WTC11 (cell line): ENCODE results near the gene FOXJ1. TPM values are rescaled to one million over a fixed set of nuclear protein-coding genes. Genes with fewer than 3 reads are reported as not detected.
A peak's percentile ranks its signal among the peaks of the same experiment; 100 is the strongest.

Experiments
- ATAC-seq: fragments of 200-7000 bp; cut with Tn5 transposase; 2 replicates; pipeline ENCODE4 v1.10.0; 2021; ENCODE audit warnings: mild to moderate bottlenecking, moderate library complexity
- CTCF ChIA-PET: fragments of 300-600 bp; sonication (Branson Sonifier 250); formaldehyde crosslinking; loops from one replicate; lab custom pipeline; 2021; ENCODE audit warnings: antibody characterized with exemption; lab: Charles Lee
- POLR2A ChIA-PET: fragments of 350-600 bp; sonication (Branson Sonifier 250); formaldehyde crosslinking; loops from one replicate; lab custom pipeline; 2021; ENCODE audit warnings: antibody characterized with exemption; lab: Charles Lee
- DNase-seq: peaks from one replicate; pipeline ENCODE4 v3.0.0; 2021; ENCODE audit warnings: low spot score
- H3K27ac Mint-ChIP-seq: 2 replicates; pipeline ENCODE4 v1.8.0; 2021; ENCODE audit warnings: mixed read lengths
- H3K27me3 Mint-ChIP-seq: 2 replicates; pipeline ENCODE4 v1.8.0; 2021; ENCODE audit warnings: low read depth, mild to moderate bottlenecking, moderate library complexity, mixed read lengths
- H3K36me3 Mint-ChIP-seq: 2 replicates; pipeline ENCODE4 v1.8.0; 2021; ENCODE audit warnings: mixed read lengths
- H3K4me1 Mint-ChIP-seq: 2 replicates; pipeline ENCODE4 v1.8.0; 2022; ENCODE audit warnings: mixed read lengths
- H3K4me3 Mint-ChIP-seq: 2 replicates; pipeline ENCODE4 v1.8.0; 2021; ENCODE audit warnings: mild to moderate bottlenecking, moderate library complexity, mixed read lengths
- H3K9me3 Mint-ChIP-seq: 2 replicates; pipeline ENCODE4 v1.8.0; 2021; ENCODE audit warnings: mixed read lengths
- AR ChIP-seq: fragments of 250-450 bp; sonication (Bioruptor Pico); IDR thresholded peaks from 2 replicates; pipeline ENCODE4 v1.9.0; 2021; ENCODE audit warnings: mild to moderate bottlenecking
- EMX1 ChIP-seq: fragments of 250-450 bp; sonication (Bioruptor Pico); IDR thresholded peaks from 2 replicates; pipeline ENCODE4 v1.8.0; 2021; ENCODE audit warnings: mild to moderate bottlenecking
- FOXP1 ChIP-seq: sonication (generic); formaldehyde crosslinking; IDR thresholded peaks from 2 replicates; pipeline ENCODE4 v1.8.0; 2022; ENCODE audit warnings: missing genetic modification reagents, mild to moderate bottlenecking, moderate library complexity, borderline replicate concordance
- HMGXB4 ChIP-seq: sonication (generic); formaldehyde crosslinking; IDR thresholded peaks from 2 replicates; pipeline ENCODE4 v1.8.1; 2023; ENCODE audit warnings: mild to moderate bottlenecking, moderate library complexity, missing genetic modification reagents
- NFATC4 ChIP-seq: fragments of 250-450 bp; sonication (Bioruptor Pico); IDR thresholded peaks from 2 replicates; pipeline ENCODE4 v1.9.0; 2021; ENCODE audit warnings: mild to moderate bottlenecking
- NFE2L1 ChIP-seq: sonication (generic); formaldehyde crosslinking; IDR thresholded peaks from 2 replicates; pipeline ENCODE4 v1.8.1; 2023; ENCODE audit warnings: missing genetic modification reagents
- PRDM15 ChIP-seq: sonication (generic); formaldehyde crosslinking; IDR thresholded peaks from 2 replicates; pipeline ENCODE4 v1.8.0; 2022; ENCODE audit warnings: missing genetic modification reagents
- PREB ChIP-seq: sonication (generic); formaldehyde crosslinking; IDR thresholded peaks from 2 replicates; pipeline ENCODE4 v1.8.1; 2022; ENCODE audit warnings: mild to moderate bottlenecking, missing genetic modification reagents, moderate library complexity, borderline replicate concordance
- SOX15 ChIP-seq: fragments of 250-450 bp; sonication (Bioruptor Pico); IDR thresholded peaks from 2 replicates; pipeline ENCODE4 v1.9.0; 2021; ENCODE audit warnings: mild to moderate bottlenecking
- STAT6 ChIP-seq: sonication (generic); formaldehyde crosslinking; conservative IDR thresholded peaks from 2 replicates; pipeline ENCODE4 v1.8.1; 2023; ENCODE audit warnings: mild to moderate bottlenecking, low read depth, missing genetic modification reagents, moderate library complexity
- ZSCAN18 ChIP-seq: fragments of 250-450 bp; sonication (Bioruptor Pico); IDR thresholded peaks from 2 replicates; pipeline ENCODE4 v2.1.2; 2022; ENCODE audit warnings: mild to moderate bottlenecking, moderate library complexity
- total RNA-seq: library from RNA; stranded (reverse); gene quantifications from 3 replicates; pipeline ENCODE4 v1.2.3, GENCODE V29; 2021
- TF ChIP-seq, protein P1 (sequence below): fragments of 250-450 bp; sonication (Bioruptor Pico); IDR thresholded peaks from 2 replicates; pipeline ENCODE4 v1.8.0; 2021; ENCODE audit warnings: mild to moderate bottlenecking
- TF ChIP-seq, protein P2 (sequence below): sonication (generic); formaldehyde crosslinking; IDR thresholded peaks from 2 replicates; pipeline ENCODE4 v1.8.1; 2022; ENCODE audit warnings: low read depth, mild to moderate bottlenecking, moderate library complexity, missing genetic modification reagents, borderline replicate concordance
- TF ChIP-seq, protein P3 (sequence below): sonication (generic); formaldehyde crosslinking; IDR thresholded peaks from 2 replicates; pipeline ENCODE4 v1.8.0; 2022; ENCODE audit warnings: mild to moderate bottlenecking, missing genetic modification reagents

The FOXJ1 gene
- total RNA-seq, 1 experiment from 2014 or later, result 11.8 TPM

DNA sequence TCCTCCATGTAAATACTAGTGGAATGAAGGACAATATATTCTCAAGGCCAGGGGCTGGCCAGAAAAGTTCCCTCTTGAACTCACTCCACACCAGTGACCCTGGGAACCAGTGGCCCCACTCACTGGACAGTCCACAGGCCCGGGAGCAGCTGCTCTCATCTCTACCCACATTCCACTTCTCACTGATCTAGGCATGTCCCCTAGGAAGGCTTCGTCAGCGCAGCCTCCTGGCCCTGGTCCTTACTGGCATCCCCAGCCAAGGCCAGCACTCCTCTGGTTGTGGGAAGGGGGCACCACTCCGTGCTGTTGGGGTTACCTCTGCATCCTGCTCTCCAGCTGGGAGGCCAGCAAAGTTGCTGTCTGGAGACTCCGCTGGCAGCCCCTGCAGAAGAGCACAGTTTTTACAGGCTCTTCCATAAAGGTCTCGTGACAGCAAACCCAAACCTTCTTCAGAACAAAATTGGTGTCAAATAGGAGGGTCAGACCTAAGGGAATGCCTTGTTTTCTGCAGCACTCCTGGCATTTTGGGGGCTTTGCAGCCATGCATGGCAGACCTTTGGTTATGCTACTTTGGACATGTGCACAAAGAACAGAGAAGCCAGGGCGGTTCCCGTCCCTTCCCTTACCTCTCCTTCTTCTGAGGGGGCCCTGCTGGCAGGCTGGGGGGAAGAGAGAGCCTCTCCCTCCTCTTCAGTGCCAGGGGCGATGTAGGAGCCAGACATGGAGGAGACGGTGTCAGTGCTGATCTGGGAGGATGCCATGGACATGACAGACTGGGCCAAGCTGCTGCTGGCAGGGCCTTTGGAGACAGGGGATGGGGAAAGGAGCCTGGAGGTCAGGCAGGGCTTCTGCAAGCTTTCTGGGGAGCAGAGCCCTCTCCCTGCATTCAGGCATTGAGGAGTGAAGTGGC, 14.1 kb upstream of the FOXJ1 start:
- H3K36me3 Mint-ChIP-seq, result no peaks in the 10 kb centered on the region
- TF ChIP-seq FOXP1 (CRISPR knock-in tag) (no peak), SOX15 (CRISPR knock-in tag) (no peak), NFE2L1 (CRISPR knock-in tag) (no peak), PREB (no peak), NFATC4 (CRISPR knock-in tag) (no peak), EMX1 (CRISPR knock-in tag) (no peak), AR (no peak), PRDM15 (no peak)
- TF ChIP-seq, protein P1, sequence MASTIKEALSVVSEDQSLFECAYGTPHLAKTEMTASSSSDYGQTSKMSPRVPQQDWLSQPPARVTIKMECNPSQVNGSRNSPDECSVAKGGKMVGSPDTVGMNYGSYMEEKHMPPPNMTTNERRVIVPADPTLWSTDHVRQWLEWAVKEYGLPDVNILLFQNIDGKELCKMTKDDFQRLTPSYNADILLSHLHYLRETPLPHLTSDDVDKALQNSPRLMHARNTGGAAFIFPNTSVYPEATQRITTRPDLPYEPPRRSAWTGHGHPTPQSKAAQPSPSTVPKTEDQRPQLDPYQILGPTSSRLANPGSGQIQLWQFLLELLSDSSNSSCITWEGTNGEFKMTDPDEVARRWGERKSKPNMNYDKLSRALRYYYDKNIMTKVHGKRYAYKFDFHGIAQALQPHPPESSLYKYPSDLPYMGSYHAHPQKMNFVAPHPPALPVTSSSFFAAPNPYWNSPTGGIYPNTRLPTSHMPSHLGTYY, result no peak
- TF ChIP-seq, protein P2, sequence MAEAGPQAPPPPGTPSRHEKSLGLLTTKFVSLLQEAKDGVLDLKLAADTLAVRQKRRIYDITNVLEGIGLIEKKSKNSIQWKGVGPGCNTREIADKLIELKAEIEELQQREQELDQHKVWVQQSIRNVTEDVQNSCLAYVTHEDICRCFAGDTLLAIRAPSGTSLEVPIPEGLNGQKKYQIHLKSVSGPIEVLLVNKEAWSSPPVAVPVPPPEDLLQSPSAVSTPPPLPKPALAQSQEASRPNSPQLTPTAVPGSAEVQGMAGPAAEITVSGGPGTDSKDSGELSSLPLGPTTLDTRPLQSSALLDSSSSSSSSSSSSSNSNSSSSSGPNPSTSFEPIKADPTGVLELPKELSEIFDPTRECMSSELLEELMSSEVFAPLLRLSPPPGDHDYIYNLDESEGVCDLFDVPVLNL (CRISPR knock-in tag), result no peak
- ChIA-PET CTCF (interaction anchor here (0.8 to 2.0 kb wide), 7 partner anchors 15 to 144 kb away, joined by 3 to 15 read pairs (median 4); partner anchors contain the start of gene FOXJ1), POLR2A (no interaction called here)
- no peak overlapping the region for H3K27ac Mint-ChIP-seq
- DNase-seq (peak; percentile 6), ATAC-seq (no peak)
- H3K4me1 Mint-ChIP-seq, result peaks cover 32% of the 10 kb centered on the region
- H3K9me3 Mint-ChIP-seq, result no peaks in the 10 kb centered on the region
- H3K4me3 Mint-ChIP-seq, result no peak overlapping the region
- no peaks in the 10 kb centered on the region for H3K27me3 Mint-ChIP-seq

- ChIA-PET CTCF (interaction anchor here (0.8 to 4.6 kb wide), 14 partner anchors 12 to 125 kb away, joined by 3 to 68 read pairs (median 6); partner anchors contain the start of genes EXOC7 and FOXJ1), POLR2A (no interaction called here)
- no peak for DNase-seq
- no peak for ATAC-seq
- Mint-ChIP-seq H3K36me3 (no peaks in the 10 kb centered on the region), H3K27ac (no peak overlapping the region), H3K27me3 (no peaks in the 10 kb centered on the region), H3K4me3 (no peak overlapping the region), H3K4me1 (peaks cover 32% of the 10 kb centered on the region), H3K9me3 (no peaks in the 10 kb centered on the region)
- TF ChIP-seq STAT6 (CRISPR knock-in tag) (no peak), ZSCAN18 (no peak), HMGXB4 (CRISPR knock-in tag) (no peak), FOXP1 (CRISPR knock-in tag) (no peak)
- TF ChIP-seq, protein P3, sequence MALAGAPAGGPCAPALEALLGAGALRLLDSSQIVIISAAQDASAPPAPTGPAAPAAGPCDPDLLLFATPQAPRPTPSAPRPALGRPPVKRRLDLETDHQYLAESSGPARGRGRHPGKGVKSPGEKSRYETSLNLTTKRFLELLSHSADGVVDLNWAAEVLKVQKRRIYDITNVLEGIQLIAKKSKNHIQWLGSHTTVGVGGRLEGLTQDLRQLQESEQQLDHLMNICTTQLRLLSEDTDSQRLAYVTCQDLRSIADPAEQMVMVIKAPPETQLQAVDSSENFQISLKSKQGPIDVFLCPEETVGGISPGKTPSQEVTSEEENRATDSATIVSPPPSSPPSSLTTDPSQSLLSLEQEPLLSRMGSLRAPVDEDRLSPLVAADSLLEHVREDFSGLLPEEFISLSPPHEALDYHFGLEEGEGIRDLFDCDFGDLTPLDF (CRISPR knock-in tag), result no peak
Observed at GRCh38 chr17:76154292-76154691, 13.2 kb upstream of the FOXJ1 start.
